ENCODE results near the gene DNAH14.

Gene DNAH14

GRCh38 chr1:225422795-225423517 is 493.5 kb downstream of the DNAH14 start:
- FAIRE-seq (no peak), DNase-seq (ENCODE audit: insufficient read length, low spot score) (no peak)

- FAIRE-seq (no peak), DNase-seq (ENCODE audit: insufficient read length, low spot score) (no peak)
These were observed 494.0 kb downstream of the DNAH14 start for GRCh38 chr1:225423518-225423855.

DNA sequence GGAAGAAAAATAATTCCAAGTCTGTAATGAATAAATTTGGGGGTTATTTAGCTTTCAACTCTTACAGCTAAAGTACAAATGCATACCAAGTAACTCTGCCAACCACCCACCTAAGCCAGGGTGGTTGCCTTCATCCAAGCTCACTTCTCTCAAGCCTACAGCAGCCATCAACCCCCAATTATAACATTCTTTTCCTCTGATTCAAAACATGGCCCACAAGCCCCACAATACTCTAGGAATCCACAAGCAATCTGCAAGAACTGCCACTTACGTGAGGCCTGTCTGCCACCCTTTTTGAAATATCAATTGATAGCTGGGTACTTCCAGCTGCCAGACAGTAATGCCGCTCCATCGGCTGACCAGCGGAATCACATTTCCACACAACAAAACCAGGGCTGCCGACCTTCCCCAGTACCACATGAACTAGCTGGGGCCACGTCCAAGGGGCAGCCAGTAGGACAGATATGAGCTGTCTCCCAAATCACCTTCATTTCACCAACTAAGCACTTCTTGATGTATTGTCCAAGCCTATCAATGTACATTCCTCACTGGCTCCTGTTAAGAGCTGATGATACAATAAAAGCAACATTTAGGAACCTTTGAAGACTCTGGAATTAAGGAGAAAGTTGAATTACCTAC is 495.2 kb downstream of the DNAH14 start:
- DNase-seq (ENCODE audit: insufficient read length, low spot score) (peak; percentile 45), FAIRE-seq (peak; percentile 38)

DNA sequence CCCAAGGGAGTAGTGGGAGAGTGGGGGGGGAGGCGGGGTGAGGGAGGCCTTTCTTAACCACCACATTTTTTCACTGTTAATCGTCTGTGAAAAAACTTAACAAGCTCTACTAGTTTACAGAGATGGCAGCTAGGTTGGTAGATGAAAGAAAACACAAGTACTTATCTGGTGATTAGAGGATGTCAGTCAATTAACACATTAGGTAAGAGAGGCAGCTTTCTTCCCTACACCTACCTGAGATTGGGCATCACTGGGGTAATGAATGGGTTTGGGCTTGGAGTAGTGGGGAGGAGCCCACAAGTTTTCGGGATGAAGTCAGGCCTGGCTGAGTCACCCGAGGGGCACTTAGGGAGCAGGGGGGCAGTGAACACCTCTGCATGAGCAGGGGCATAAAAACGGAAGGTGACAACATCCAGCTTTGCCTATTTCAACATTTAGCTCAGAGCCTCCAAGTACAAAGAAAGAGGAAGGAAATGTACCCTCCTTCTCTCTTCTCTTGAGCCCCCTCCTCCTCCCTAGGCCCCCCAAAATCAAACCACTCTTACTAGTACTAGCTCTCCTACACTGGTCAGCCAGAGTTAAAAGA is 495.8 kb downstream of the DNAH14 start:
- FAIRE-seq (peak; percentile 13), DNase-seq (ENCODE audit: insufficient read length, low spot score) (peak; percentile 43)

DNA sequence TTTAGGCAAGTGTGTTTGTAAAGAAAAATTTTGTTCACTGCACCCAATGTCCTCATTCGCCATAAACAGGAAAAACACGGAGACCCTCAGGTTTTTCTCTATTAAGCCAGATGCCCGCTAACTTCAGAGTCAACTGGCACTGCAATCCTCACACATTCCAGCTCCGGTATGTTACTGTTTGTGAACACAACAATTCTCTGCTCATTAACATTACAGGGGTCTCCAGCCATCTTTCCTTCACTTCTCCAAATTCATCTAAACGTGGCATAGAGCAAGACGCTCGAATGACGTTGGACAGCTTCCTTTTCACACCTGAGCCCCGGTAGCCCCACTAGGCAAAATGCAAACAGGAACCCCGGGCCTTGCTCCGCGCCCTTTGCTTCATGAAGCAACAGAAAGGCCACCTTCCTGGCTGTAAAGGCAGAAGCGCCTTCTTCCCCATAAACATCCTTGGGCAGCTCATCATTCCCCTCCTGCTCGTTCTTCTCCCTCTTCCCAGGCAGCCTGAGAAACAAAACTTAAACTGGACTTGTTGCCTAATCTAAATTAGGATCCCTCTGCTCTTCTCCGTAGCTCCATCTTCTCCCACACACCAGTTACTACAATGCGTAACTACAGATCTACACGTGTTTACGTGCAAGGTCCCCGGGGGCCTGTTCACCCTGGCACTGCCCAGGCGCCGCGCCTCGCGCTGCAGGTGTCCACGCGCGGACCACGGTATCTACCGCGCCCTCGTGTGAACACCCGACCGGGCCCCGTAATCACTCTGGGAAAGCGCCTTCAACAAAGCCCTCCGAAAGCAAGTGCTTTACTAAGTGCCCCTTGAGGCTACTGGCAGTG is 497.1 kb downstream of the DNAH14 start:
- FAIRE-seq (no peak), DNase-seq (ENCODE audit: insufficient read length, low spot score) (peak; percentile 24)

- DNase-seq (ENCODE audit: insufficient read length, low spot score): no peak
- no peak for FAIRE-seq
These were observed 498.0 kb downstream of the DNAH14 start, which contains the start of gene LBR for GRCh38 chr1:225427235-225428067. Gene LBR (minus strand): TSS chr1:225428038. CDS start chr1:225424075, 3,963 bp downstream.

- DNase-seq (ENCODE audit: insufficient read length, low spot score) (peak; percentile 93), FAIRE-seq (peak; percentile 74)
These were observed 498.8 kb downstream of the DNAH14 start for GRCh38 chr1:225428068-225428880.

GRCh38 chr1:225428881-225429455 is 499.5 kb downstream of the DNAH14 start:
- FAIRE-seq: no peak
- no peak for DNase-seq (ENCODE audit: insufficient read length, low spot score)

- no peak for FAIRE-seq
These were observed 500.8 kb downstream of the DNAH14 start for GRCh38 chr1:225430301-225430700.

GRCh38 chr1:225431081-225431863 is 501.8 kb downstream of the DNAH14 start:
- no peak for FAIRE-seq
- no peak for DNase-seq (ENCODE audit: insufficient read length, low spot score)

More at GRCh38 chr1:225430301-225430700, 500.8 kb downstream of the DNAH14 start:
- DNase-seq (ENCODE audit: insufficient read length, low spot score): no peak

DNA sequence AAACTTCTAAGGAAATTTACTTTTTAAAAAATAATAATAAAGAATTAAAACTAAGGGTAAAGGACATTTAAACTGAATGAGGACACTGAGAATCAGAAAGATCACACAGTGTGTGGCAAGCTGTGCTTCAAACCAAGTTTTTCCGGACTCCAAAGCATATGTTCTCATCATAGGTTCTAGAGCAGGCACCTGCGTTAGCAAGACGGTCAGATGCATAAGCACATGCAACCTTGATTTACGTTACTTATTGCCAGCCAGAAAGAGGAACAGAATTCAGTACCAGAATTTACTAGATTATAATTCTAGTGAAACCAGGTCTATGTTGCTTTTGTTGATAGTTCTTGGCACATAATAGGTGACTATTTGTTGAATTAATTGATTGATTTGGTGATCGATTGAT is 504.6 kb downstream of the DNAH14 start:
- FAIRE-seq (no peak), DNase-seq (ENCODE audit: insufficient read length, low spot score) (no peak)

DNA sequence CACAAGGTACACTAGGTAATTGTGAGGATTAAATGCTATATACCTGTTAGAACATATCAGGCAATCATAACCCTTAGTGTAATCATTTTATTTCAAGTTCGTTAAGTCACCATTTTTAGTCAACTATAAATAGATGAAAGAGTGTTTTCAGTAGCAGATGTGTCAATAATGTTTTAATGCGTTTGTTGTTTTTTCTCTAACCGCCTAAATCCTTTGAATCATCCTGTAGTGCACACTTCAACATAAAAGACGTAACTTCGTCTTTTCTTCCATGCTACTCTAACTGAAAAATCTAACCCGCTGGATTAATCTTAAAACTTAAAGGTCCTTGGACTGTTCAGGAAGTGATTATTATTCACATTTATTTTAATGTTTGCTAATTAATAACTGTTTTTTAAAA is 505.6 kb downstream of the DNAH14 start:
- no peak for FAIRE-seq
- DNase-seq (ENCODE audit: insufficient read length, low spot score): no peak

GRCh38 chr1:225435487-225435886 is 506.0 kb downstream of the DNAH14 start:
- DNase-seq (ENCODE audit: insufficient read length, low spot score) (no peak), FAIRE-seq (no peak)

DNA sequence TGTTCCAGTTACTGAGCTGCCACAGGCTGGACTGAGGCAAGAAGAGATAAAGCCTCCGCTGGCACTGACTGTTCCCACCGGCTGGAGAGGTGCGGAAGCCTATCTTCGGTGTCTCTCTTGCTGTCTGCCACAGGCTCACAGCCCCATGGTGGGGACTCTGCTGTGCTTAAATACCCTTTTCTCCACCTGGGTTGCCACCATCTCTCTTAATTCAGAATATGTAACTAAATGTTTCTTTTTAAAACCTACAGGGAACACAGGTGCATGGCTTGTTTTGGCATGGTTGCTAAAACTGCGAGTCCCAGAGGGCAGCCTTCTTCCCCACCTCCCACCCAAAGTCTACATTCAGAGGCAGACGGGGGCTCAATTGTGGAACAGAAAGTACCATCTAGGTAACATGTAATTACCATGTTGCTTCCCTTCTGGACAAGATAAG is 506.5 kb downstream of the DNAH14 start:
- FAIRE-seq: no peak
- DNase-seq (ENCODE audit: insufficient read length, low spot score): no peak

DNA sequence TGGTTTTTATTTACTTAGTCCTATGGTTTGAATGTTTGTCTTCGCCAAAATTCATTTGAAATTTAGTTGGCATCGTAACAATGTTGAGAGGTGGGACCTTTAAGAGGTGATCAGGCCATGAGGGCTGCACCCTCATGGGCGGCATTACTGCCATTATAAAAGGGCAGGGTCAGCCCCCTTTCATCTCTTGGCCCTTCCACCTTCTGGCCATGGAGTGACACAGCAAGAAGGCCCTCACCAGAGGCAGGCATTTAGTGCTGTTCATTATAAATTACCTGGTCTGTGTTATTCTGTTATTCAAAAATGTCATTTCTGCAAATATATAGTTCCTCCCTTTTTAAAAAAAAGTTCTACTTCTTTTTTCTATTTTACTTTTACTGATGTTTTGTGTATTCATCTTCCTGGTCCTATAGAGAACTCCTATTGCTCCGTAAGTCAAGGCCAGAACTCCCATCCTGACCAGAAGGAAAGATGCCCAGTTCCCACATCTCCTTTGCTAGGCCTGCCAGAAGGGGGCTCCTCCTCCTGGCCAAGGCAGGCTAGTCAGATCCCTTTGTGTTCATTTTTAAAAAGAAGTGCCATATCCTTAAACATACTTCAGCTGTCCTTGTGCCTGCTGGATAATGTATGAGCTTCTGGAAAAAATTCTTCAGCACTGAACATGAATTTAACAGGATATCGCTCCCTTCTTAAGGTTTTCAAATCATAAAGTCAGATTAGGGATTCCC is 508.4 kb downstream of the DNAH14 start:
- DNase-seq (ENCODE audit: insufficient read length, low spot score) (no peak), FAIRE-seq (no peak)

DNA sequence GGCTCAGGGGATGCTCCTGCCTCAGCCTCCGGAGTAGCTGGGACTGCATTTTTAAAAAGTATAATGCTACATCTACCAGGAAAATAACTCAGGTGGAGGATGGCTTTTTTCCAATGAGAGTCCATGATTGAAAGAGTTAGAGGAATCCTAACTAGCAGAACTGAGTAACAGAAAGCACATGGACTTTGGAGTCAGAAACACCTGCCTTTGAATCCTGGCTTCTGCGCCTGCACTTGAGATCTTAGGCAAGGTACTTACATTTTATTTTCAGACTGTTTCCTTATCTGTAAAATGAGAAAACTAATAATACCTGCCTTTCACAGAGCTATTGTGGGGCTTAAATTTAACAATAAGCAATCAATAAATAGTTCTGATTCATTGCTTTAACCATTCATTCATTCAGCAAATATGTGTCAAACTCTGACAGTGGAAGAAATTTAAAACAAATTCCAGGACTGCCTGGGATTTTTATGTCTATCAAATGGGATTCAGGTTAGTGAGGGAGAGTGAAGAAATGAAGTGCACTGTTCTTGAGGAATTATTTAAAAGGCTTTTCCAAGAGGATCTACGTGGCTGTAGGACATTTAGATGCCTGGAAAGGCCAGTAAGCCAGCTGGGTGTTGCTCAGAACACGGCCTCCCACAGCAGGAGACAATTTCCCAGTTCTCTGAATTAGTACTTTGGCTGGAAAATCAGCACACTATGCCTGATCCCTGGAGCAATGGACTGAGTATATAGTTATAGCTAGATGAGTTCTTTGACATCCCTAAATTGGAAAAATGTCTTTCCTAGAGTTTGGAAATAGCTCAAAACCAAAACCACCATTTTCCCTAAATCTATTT is 511.1 kb downstream of the DNAH14 start:
- FAIRE-seq: no peak
- no peak for DNase-seq (ENCODE audit: insufficient read length, low spot score)

All from HTR-8/SVneo (cell line).